Fibroblast of lung (primary cell): ENCODE data around the gene ERGIC3.

ENCODE experiments used
- CTCF ChIP-seq, 2 donors: IDR thresholded peaks in 1 of 2; conservative IDR thresholded peaks in 1 of 2; 1 replicate in 1 of 2; 2 replicates in 1 of 2; pipeline ENCODE4 v1.5.1; 2011 to 2012; ENCODE audit warnings: low read length in 2 of 2, control low read depth in 1 of 2, inconsistent platforms in 1 of 2, low read depth in 1 of 2, mild to moderate bottlenecking in 1 of 2
- EZH2 ChIP-seq: IDR thresholded peaks from 2 replicates; pipeline ENCODE4 v1.5.1; 2012; ENCODE audit warnings: low read length, control low read depth, mild to moderate bottlenecking; ENCODE audit errors: missing control alignments

GRCh38 chr20:35515341-35515740 lies 26.5 kb upstream of the ERGIC3 start:
- TF ChIP-seq CTCF (conservative IDR thresholded peaks at IDR 0.05 in 1 of 2, IDR thresholded peaks at IDR 0.05 in 1 of 2; ENCODE audit: low read depth in 1 of 2, low read length in 2 of 2) (no peak), EZH2 (no peak)
